IPS-18a (cell line): Measurements from ENCODE around the gene PRPF4.
"Not testable (repeated sequence)": the region's sequence is repeated elsewhere in the genome, so short reads cannot be mapped to it uniquely, and the experiment has no call there.

Experiments used
- H3K27ac ChIP-seq: one replicate; pipeline ENCODE4 v1.5.1; 2013; ENCODE audit warnings: low read length
- H3K27me3 ChIP-seq: one replicate; pipeline ENCODE4 v1.6.1; 2013; ENCODE audit warnings: mild to moderate bottlenecking, low read length; ENCODE audit not compliant: control insufficient read depth, insufficient read depth
- H3K36me3 ChIP-seq: one replicate; pipeline ENCODE4 v1.6.1; 2013; ENCODE audit warnings: low read depth, low read length; ENCODE audit not compliant: control insufficient read depth
- H3K4me1 ChIP-seq: one replicate; pipeline ENCODE4 v1.6.1; 2013; ENCODE audit warnings: low read depth, low read length; ENCODE audit not compliant: control insufficient read depth
- H3K4me3 ChIP-seq: one replicate; pipeline ENCODE4 v1.5.1; 2013; ENCODE audit warnings: low read length
- H3K9ac ChIP-seq: one replicate; pipeline ENCODE4 v1.6.1; 2013; ENCODE audit warnings: mild to moderate bottlenecking, low read length, moderate library complexity
- H3K9me3 ChIP-seq: one replicate; pipeline ENCODE4 v1.6.1; 2013; ENCODE audit warnings: low read depth, low read length; ENCODE audit not compliant: control insufficient read depth

The PRPF4 gene

DNA sequence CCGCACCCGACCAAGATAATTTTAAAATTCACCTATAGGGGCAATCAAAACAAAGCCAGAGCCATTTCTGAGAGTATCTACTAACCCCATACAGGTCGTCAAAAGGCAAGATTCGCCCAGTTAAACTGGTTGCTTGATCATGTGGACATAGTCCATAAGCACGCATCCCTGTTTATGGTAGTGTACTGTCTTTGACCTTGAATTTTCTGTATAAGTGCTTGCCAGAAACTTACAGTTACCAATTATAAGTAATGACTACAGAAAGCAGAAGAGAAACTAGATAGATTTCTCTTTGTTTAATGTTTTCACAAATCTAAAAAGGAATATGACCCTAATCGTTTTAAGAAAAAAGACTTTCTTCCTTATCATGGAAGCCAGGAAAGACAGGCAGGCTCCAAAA, 28.5 kb upstream of the PRPF4 start:
- H3K36me3 ChIP-seq: no peaks in the 10 kb centered on the region
- no peaks in the 10 kb centered on the region for H3K27me3 ChIP-seq
- H3K27ac ChIP-seq: no peak overlapping the region
- H3K4me3 ChIP-seq: no peak overlapping the region
- no peaks in the 10 kb centered on the region for H3K9me3 ChIP-seq
- H3K4me1 ChIP-seq: no peaks in the 10 kb centered on the region
- H3K9ac ChIP-seq: no peak overlapping the region

DNA sequence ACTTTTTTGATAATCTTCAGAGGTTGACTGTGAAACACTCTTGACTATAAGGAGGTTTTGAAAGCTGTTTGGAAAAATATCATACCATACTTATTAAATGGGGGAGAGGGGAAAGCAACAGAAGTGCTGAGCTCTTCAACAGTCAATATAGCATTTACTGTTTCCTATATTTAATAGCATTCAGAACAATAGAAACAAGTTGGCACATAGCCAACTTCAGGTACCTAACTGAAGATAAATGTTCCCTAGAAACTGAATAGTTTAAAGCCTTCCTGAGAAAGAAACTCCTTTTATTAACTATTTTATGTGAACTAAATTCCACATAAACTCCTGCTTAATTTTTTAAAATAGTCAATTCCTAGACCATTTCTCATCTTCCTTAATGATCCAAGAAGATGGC, 27.8 kb upstream of the PRPF4 start:
- Histone ChIP-seq H3K4me1 (no peaks in the 10 kb centered on the region), H3K9me3 (no peaks in the 10 kb centered on the region), H3K27ac (no peak overlapping the region), H3K27me3 (no peaks in the 10 kb centered on the region), H3K4me3 (no peak overlapping the region), H3K36me3 (no peaks in the 10 kb centered on the region), H3K9ac (no peak overlapping the region)

DNA sequence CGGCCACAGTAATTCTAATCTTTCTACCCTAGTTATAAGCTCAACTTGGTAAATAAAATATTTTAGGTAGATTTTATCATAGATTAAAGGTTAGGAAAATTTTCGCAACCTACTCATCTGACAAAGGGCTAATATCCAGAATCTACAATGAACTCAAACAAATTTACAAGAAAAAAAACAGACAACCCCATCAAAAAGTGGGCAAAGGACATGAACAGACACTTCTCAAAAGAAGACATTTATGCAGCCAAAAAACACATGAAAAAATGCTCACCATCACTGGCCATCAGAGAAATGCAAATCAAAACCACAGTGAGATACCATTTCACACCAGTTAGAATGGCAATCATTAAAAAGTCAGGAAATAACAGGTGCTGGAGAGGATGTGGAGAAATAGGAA, 25.8 kb upstream of the PRPF4 start:
- H3K4me3 ChIP-seq, H3K27ac ChIP-seq, H3K4me1 ChIP-seq, H3K9me3 ChIP-seq, H3K27me3 ChIP-seq, H3K36me3 ChIP-seq, H3K9ac ChIP-seq: not testable (repeated sequence)

DNA sequence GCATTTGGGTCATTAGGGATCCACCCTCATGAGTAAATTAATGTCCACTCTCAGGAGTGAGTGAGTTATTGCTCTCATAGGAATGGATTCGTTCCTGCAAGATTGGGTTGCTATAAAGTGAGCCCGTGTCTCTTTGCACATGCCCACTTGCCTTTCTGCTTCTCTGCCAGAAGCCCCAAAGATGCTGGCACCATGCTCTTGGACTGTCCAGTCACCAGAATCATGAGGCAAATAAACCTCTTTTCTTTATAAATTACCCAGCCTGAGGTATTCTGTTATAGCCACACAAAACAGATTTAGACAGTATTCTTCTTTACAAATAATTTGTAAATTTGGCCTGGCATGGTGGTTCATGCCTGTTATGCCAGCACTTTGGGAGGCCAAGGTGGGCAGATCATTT, 24.7 kb upstream of the PRPF4 start:
- Histone ChIP-seq H3K4me1 (no peaks in the 10 kb centered on the region), H3K9ac (no peak overlapping the region), H3K4me3 (no peak overlapping the region), H3K27ac (no peak overlapping the region), H3K27me3 (no peaks in the 10 kb centered on the region), H3K36me3 (no peaks in the 10 kb centered on the region), H3K9me3 (no peaks in the 10 kb centered on the region)

DNA sequence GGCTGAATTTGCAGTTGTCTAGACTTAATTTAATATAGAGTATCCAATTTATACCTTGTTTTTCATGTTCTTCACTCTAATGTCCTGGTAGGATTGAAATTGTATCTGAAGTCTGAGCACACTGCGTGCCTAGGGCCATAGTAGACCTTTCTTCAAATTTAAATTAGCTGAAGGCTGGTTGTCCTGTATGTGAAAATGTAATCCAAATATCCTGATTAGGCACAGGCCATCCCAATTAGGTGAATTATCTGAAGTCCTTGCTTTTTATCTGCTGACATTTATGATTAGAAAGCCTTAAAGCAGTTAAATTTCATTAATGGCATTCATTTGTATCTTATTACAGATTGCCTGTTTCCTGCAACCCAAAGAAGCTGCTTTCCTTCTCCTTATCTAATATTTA, 20.5 kb upstream of the PRPF4 start:
- H3K27me3 ChIP-seq: no peaks in the 10 kb centered on the region
- no peaks in the 10 kb centered on the region for H3K4me1 ChIP-seq
- no peak overlapping the region for H3K27ac ChIP-seq
- H3K4me3 ChIP-seq: no peak overlapping the region
- peaks cover 24% of the 10 kb centered on the region for H3K36me3 ChIP-seq
- H3K9me3 ChIP-seq: no peaks in the 10 kb centered on the region
- no peak overlapping the region for H3K9ac ChIP-seq

DNA sequence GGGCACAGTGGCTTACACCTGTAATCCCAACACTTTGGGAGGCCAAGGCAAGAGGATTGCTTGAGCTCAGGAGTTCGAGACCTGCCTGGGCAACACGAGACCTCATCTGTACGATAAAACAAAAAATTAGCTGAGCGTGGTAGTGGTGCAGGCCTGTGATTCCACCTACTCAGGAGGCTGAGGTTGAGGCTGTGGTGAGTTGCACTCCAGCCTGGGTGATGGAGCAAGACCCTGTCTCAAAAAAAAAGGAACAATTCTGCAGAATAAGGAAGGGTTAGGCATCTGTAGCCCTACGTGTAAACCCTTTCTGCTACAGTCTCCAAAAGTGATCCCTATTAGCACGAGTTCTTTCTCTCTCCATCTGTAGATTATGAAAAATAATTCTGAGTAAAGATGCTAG, 20.0 kb upstream of the PRPF4 start:
- no peak overlapping the region for H3K4me3 ChIP-seq
- H3K9me3 ChIP-seq: no peaks in the 10 kb centered on the region
- no peak overlapping the region for H3K9ac ChIP-seq
- H3K36me3 ChIP-seq: peaks cover 28% of the 10 kb centered on the region
- no peak overlapping the region for H3K27ac ChIP-seq
- no peaks in the 10 kb centered on the region for H3K27me3 ChIP-seq
- no peaks in the 10 kb centered on the region for H3K4me1 ChIP-seq

DNA sequence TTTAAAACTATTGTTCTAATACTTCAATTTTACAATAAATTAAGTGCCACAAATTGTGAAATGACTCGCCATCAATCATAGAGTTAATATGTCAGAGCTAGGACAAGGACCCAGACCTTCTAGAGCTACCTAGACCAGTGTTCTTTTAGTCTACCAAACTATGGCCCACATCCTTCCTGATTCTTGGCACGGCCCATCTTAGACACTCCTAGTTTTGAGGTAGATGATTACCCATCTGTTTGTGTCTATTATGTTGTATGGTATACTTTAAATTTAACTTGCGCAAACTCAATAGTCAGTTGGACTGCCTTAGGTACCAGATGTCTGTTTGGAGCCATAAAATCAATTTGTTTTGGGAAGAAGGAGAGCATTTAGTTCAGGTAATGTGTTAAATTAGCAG, 17.6 kb upstream of the PRPF4 start:
- no peak overlapping the region for H3K27ac ChIP-seq
- H3K27me3 ChIP-seq: no peaks in the 10 kb centered on the region
- no peak overlapping the region for H3K9ac ChIP-seq
- H3K36me3 ChIP-seq: peaks cover 36% of the 10 kb centered on the region
- no peaks in the 10 kb centered on the region for H3K4me1 ChIP-seq
- H3K9me3 ChIP-seq: no peaks in the 10 kb centered on the region
- H3K4me3 ChIP-seq: no peak overlapping the region

DNA sequence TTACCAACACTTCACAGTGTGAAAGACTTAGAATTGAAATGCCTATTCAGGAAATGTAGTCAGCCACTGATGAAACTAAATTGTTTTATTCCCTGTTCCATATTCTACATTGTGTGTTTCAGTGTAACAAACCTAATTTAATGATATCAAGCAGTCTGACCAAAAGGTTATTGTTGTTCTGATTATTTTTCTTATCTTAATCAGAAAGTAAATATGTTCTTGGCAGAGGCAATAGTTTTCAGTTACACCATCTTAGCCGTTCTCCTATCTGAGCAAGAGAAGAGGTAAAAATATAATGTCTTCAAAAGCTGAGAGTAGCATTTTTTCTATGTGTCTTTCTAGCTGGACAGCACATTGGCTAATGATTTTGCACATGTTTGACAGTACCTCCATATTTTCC, 17.2 kb upstream of the PRPF4 start:
- H3K27me3 ChIP-seq: no peaks in the 10 kb centered on the region
- no peaks in the 10 kb centered on the region for H3K4me1 ChIP-seq
- no peak overlapping the region for H3K27ac ChIP-seq
- no peaks in the 10 kb centered on the region for H3K9me3 ChIP-seq
- no peak overlapping the region for H3K4me3 ChIP-seq
- H3K9ac ChIP-seq: no peak overlapping the region
- H3K36me3 ChIP-seq: peaks cover 36% of the 10 kb centered on the region

DNA sequence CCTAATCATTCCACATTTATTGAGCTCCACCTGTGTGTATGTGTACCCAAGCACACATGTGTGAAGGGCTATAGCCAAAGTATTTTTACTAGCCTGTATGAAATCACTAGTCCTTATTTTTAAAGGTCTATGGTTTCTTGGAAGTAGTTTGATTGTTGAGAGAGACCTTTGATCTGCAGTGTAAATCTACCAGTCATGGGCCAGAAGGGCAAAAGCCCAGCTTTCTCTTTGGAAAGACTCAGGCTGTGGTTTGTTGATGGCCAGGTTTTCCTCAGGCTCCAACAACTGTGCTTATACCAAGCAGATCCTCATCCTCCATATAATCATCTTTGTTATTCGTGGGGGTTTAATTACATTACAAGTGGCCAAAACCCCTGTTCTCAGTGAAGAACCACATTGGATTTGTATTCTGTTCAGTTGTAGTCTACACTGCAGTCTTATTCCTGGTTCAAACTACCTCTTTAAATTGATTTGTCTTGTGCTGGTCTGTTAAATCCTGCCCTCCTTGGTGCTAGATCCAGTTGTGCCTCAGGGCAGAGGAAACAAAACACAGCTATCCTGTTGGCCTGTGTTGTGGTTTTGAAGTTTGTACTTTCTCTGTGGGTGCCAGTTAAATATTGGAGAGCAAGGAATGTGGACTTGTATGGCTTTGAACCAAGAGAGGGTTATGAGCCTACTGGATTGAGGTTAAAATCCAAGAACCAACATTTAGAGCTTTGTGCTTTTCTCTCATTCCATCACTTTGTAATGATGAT, 13.4 kb upstream of the PRPF4 start:
- H3K27me3 ChIP-seq: no peaks in the 10 kb centered on the region
- no peaks in the 10 kb centered on the region for H3K9me3 ChIP-seq
- no peak overlapping the region for H3K4me3 ChIP-seq
- H3K36me3 ChIP-seq: peaks cover 33% of the 10 kb centered on the region
- H3K27ac ChIP-seq: no peak overlapping the region
- no peaks in the 10 kb centered on the region for H3K4me1 ChIP-seq
- H3K9ac ChIP-seq: no peak overlapping the region

DNA sequence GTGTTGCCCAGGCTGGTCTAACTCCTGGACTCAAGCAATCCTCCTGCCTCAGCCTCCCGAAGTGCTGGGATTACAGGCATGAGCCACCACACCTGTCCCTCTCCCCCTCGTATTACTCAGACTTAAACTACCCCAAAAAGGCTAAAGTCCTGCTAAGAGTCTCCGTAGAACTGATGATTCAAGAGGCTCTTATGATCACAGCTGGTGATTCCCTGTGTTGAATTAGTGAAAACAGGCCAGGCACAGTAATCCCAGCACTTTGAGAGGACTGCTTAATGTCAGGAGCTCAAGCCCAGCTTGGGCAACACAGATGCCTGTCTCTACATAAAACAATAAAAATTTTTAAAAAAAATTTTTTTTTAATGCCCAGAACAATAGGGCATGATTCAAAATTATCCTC, 9.3 kb upstream of the PRPF4 start:
- no peak overlapping the region for H3K9ac ChIP-seq
- no peaks in the 10 kb centered on the region for H3K9me3 ChIP-seq
- peaks cover 8% of the 10 kb centered on the region for H3K36me3 ChIP-seq
- no peak overlapping the region for H3K27ac ChIP-seq
- no peaks in the 10 kb centered on the region for H3K4me1 ChIP-seq
- no peaks in the 10 kb centered on the region for H3K27me3 ChIP-seq
- no peak overlapping the region for H3K4me3 ChIP-seq

DNA sequence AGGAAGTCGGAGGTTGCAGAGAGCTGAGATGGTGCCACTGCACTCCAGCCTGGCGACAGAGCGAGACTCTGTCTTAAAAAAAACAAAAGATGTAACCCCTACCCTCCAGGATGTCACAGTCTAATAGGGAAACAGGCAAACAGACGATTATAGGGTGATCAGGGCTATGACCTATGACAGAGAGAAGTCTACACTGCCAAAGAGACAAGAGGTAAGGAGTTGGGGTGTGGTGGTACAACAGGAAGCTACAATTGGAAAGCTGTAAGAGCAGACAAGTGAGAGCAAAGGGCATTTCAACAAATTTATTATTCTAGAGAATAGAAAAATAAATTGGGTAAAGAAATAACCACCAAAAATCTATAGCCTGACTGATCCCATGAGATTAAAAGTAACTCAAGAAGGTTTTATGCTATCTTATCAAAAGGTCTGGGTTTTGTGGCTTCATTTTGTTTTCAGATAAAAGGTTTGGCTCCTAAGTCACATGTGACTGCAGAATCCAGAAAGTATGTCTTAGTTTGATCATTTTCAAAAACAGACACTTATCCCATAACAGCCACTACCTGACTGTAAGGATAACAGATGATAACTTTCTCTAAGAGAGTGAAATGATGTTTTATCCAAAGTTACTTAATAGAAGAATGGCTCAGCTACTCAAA, 7.4 kb upstream of the PRPF4 start:
- H3K27me3 ChIP-seq: no peaks in the 10 kb centered on the region
- peaks cover 15% of the 10 kb centered on the region for H3K36me3 ChIP-seq

DNA sequence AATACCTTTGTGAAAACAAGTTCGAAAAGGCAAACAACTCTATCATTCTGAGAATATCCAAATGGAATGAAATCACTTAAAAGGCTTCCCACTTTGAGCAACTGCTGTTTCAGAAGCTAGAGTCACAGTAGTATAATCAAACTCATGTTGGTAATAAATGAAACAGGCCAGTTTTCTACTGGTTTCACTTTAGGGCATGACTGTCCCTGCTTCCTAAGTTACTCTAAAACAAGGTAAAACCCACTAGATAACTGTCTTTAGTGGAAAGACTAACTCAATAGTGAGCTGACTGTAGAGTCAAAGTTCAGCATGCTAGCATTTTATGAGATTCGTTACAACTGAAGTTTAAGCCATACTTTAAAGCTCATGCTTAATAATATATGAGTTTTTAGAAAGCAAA, 6.1 kb upstream of the PRPF4 start:
- Histone ChIP-seq H3K36me3 (peaks cover 18% of the 10 kb centered on the region), H3K4me1 (no peaks in the 10 kb centered on the region), H3K4me3 (no peak overlapping the region)

More for the DNA sequence above, 7.4 kb upstream of the PRPF4 start:
- Histone ChIP-seq H3K27ac (no peak overlapping the region), H3K4me3 (no peak overlapping the region), H3K4me1 (no peaks in the 10 kb centered on the region), H3K9me3 (no peaks in the 10 kb centered on the region), H3K9ac (no peak overlapping the region)

More for the DNA sequence above, 6.1 kb upstream of the PRPF4 start:
- Histone ChIP-seq H3K27me3 (no peaks in the 10 kb centered on the region), H3K9ac (no peak overlapping the region), H3K9me3 (no peaks in the 10 kb centered on the region), H3K27ac (no peak overlapping the region)
